NK-92 (cell line): ENCODE results near the gene KRT6A.

Source experiments
- DNase-seq: peaks from one replicate; lab custom pipeline; 2025; ENCODE audit not compliant: unreplicated experiment; lab: John Stamatoyannopoulos, UW

The KRT6A gene

DNA sequence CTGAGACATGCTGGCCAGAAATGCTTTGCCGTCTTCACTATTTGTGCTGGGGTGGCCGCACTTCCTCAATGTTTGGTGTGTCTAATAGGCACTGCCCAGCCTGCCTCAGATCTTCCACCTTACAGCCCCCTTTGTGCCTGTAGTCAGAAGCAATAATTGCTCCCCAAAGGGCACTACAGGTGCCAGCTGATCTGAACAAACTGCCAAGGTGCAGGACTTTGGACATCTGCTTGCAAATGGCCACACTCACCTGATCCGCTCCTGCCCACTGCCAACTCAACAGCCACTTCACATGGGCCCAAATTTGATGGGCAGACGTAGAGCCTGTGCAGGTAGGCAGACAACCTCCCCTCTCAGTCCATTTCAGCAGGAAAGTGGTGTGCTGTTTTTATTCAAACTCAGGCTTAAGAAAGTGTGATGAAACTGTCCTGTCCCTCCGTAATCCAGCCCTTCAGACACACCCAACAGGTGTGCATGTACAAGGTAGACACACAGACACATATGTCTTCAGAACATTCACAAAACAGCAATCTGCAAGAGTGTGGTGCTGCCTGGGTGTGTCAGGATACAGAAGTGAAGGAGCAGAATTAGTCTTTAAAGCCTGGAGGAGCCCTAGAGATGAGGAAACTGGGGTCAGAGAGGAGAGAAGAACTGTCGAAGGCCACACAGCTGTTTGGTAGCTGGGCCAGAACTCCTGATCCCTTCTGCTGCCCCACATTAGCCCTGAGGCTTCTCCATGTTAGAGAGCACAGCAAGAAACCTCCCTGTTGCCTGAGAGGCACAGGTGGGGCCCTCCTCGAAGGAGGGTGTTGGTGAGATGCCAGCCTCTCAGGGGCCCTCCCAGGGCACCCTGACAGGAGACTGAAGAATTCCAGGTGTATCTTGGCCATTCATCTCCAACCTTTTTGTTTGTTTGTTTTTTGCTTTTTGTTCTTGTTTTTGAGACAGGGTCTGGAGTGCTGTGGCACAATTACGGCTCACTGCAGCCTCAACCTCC is 54.5 kb downstream of the KRT6A start:
- no peak for DNase-seq

DNA sequence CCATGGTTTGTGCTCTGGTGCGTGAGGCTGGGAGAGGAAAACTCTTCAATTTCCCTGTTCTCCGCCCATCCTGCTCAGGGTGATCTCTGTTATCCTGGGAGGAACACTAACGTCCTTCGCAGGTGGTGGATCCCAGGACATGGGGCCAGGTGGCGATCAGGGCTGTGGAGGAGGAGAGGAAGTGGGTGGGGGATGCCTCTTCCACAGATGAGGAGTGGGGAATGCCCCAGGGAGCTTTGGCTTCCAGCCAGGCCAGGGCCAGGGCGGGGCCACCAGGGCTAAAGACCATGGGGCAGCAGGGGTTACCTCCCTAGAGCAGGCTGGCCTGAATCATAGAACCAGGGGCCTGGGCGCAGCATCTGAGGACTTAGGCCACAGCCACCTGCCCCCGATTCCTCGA is 55.5 kb downstream of the KRT6A start:
- DNase-seq, result no peak
